ENCODE results near the gene YIF1B.
A peak's percentile ranks its signal among the peaks of the same experiment; 100 is the strongest.
"Not testable (repeated sequence)": the region's sequence is repeated elsewhere in the genome, so short reads cannot be mapped to it uniquely, and the experiment has no call there.

Gene YIF1B, protein sequence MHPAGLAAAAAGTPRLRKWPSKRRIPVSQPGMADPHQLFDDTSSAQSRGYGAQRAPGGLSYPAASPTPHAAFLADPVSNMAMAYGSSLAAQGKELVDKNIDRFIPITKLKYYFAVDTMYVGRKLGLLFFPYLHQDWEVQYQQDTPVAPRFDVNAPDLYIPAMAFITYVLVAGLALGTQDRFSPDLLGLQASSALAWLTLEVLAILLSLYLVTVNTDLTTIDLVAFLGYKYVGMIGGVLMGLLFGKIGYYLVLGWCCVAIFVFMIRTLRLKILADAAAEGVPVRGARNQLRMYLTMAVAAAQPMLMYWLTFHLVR

DNA sequence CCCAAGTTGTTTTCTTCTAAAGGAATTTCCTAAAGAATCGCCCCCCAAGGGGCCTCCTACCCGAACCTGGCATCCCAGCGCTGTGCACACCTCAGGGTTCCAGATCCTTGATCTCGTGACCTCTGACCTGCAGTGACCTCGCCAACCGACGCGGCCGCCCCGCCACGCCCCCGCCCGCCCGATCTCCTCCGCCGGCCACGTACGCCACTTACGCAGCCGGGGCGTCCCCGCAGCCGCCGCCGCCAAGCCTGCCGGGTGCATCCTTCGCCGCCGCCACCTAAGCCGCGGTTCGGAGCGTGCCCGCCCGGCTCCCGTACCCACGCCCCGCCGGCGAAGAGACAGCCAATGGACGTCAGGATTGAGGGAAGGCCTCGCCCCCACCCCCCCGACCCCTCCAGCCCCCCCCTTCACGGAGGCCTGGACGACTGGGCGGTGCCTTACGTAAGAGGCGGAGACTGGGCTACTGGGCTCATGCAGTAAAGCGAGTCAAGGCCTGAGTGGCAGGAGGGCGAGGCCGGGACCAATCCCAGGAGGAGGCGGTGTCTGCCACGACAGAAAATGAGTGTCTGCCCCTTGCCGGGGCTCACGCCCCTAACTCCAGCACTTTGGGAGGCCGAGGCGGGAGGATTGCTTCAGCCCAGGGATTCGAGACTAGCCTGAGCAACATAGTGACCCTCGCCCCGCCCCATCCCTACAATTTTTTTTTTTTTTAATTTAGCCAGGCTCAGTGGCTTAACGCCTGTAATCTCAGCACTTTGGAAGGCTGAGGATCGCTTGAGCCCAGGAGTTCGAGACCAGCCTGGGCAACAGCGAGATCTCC, at the start of gene YIF1B:
YIF1B (minus strand) TSS at position 291 of the 820 bp plus-strand sequence; CDS start at position 261, 30 bp downstream.
- peak; percentile 97 for DNase-seq

DNA sequence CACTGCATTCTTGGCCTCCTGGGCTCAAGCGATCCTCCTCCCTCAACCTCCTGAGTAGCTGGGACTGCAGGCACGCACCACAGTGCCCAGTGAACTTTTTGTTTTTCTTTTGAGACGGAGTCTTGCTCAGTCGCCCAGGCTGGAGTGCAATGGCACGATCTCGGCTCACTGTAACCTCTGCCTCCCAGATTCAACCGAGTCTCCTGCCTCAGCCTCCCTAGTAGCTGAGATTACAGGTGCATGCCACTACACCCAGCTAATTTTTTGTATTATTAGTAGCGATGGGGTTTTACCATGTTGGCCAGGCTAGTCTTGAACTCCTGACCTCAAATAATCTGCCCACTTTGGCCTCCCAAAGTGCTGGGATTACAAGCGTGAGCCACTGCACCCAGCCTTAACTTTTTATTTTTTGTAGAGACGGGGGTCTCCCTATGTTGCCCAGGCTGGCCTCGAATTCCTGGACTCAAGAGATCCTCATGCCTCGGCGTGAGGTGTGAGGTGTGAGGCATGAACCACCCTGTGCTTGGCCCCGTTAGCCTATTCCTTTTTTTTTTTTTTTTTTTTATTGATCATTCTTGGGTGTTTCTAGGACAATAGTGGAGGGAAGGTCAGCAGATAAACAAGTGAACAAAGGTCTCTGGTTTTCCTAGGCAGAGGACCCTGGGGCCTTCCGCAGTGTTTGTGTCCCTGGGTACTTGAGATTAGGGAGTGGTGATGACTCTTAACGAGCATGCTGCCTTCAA, 47.4 kb upstream of the YIF1B start:
- DNase-seq, result not testable (repeated sequence)

DNA sequence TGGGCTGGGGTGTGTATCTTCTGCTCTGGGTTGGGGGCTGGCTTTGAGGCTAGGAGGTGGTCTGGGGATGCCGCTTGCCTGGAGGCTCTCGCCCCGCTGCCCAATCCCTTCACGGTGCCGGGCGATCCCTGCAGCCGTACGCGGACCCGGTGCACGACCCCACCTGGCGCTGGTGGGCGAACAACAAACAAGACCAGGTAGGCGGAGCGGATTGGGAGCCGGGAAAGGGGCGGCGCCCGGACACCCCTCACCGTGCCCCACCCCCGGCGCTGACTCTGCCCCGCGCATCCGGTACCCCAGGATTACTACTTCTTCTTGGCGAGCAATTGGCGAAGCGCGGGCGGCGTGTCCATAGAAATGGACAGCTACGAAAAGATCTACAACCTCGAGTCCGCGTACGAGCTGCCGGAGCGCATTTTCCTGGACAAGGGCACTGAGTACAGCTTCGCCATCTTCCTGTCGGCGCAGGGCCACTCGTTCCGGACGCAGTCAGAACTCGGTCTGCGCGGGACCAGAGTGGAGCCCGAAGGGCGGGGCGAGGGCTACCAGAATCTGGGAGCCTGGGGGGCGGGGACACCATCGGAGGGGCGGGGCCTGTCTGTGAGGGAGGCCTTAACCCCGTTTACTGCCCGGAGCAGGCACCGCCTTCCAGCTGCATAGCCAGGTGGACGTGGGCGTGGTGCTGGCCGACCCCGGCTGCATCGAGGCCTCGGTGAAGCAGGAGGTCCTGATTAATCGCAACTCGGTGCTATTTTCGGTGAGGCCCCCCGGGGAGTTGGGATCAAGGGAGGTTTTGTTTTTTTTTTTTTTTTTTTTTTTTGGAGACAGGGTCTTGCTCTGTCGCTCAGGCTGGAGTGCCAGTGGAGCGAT, 46.6 kb upstream of the YIF1B start:
- DNase-seq, result peak; percentile 90

DNA sequence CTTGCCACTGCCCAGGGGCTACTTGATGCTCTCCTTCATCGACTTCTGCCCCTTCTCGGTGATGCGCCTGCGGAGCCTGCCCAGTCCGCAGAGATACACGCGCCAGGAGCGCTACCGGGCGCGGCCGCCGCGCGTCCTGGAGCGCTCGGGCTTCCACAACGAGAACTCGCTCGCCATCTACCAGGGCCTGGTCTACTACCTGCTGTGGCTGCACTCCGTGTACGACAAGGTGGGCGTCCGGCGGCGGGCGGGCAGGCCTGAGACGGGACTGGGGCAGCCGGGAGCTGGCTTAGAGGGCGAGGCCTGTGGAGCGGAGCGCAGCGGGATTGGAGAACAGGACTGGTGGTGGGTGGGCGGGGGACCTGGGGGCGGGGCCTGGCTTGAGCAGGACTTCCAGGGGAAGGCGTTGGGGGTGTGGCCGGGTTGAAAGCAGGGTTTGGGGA, 45.9 kb upstream of the YIF1B start:
- DNase-seq, result peak; percentile 84

DNA sequence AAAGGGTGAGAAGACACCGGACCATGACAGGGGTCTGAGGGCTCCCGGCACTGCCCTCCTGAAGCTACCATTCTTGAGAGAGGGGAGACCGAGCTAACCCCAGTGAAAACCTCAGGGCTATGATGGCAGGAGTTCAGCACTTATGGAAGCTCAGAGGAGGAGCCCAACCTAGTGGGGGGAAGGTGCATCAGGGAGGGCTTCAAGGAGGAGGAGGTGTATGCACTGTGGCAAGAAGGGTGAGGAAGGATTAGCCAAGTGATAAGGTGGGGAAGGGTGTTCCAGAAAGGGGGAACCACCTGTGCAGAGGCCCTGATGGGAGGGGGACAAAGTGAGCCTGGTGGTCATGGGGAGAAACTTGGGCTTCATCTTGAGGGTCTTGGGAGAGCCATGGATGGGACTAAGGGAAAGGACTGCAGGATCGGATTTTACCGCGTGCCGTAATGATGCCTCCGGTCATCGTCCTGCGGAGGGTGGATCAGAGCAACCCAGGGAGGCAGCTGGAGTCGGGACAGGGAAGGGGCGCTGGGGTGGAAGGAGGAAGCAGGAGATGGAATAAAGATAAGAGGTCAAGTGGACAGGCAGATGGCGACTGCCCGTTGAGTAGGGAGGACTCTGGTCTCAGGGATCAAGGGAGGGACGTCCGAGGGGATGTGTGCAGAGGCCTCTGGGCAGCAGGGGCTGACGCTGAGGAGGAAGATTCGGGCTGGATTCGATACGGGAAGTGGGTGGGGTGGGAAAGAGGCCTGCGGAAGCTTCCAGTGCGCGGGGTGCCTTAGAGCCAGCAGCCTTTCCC, 45.3 kb upstream of the YIF1B start:
- DNase-seq, result no peak

DNA sequence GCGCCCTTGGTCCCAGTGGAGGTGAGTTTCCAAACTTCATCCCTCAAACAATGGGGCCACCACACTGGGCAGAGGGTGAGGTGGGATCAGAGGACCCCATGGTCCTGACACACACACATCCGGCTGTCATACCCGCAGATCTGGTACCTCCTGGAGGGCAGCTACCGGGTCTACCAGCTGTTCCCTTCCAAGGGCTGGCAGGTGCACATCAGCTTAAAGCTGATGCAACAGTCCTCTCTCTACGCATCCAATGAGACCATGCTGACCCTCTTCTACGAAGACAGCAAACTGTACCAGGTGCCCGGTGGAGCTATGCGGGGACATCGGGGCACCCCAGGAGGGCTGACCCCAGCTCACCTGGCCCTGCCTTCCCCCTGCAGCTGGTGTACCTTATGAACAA, 44.6 kb upstream of the YIF1B start:
- no peak for DNase-seq

DNA sequence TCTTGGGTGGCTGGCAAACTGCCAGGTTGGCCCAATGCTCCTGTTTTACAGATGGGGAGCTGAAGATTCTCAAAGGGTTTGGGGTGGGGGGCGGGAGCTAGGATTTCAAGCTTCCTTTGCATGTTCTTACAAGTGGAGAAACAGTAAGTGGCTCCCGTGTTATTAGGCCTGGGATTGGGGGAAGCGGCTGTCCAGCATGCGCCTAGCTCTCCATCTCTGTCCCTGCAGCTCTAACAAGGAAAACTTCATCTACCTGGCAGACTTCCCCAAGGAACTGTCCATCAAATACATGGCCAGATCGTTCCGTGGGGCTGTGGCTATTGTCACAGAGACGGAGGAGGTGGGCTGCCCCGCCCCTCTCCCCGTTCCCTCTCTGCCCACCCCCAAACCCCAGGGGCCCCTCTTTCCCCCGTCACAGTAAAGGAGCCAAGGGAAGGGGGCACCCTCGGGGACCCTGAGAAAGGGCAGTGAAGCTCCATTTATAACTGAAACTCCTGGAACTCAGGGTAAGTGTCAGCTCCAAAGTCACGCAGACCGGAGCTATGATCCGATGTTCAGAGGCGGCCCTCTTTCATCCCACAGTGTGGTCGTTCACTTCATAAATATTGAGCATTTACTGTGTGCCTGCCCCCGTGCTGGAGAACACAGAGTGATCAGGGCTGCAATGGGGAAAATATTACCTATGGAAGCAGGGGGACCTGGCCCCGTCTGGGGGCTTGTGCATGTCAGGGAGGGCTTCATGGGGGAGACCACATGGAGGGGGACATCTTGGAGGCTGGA, 43.7 kb upstream of the YIF1B start:
- no peak for DNase-seq

DNA sequence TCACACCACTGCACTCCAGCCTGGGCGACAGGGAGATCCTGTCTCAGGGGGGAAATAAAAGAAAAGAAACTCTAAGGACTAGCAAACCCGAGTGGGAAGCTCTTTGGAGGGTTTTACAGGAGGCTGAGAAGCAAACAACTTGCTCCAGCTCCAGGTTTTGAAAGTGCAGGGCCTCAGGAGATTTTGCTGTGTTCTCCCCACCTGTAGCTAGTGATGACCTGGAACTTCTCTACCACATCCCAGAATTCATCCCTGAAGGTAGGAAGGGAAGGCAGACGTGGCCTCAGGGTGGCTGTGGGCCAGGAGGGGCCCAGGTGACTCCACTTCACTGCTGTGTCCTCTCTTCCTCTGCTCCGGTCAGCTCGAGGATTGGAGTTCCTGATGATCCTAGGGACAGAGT, 42.3 kb upstream of the YIF1B start:
- no peak for DNase-seq

DNA sequence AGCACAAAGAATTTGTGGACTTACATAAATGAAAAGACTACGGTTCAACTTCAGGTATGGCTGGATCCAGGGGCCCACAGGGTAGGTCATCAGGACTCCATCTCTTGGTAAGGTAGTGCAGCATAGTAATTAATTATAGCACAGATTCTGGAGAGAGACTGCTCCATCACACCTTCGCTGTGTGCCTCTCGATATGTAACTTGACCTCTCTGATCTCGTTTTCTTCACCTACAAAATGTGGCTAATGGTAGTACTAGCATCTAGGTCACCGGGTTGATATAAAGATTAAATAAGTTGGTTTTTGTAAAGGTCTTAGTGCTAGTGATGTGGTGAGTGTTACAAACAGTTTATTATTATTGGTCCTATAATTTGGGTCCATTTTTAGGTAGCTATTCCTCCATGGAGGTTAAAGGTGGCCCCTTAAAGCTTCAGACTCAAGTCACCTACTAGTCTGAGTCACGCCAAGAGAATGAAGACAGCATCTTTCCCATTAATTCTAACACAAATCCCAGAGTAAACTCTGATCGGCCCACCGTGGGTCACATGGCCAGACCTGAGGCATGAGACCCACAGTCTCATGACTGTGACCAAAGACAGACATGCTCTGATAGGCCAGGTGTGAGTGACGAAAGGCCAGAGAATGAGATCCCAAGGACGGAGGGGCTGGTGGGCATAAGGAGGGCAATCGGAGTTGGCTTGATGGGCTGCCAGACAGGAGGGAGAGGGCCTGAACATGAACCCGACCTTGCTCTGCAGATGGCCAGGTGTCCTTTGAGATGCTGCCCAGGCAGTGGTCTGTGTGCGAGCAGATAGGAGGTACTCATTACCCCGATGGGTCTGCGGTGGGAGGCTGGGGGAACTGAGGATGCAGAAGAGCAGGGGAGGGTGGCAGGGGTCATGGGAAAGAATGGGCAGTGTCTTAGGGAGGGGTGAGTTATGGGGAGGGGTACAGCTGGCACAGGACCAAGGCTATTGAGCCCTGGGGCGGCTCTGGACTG, 40.3 kb upstream of the YIF1B start:
- DNase-seq, result no peak

DNA sequence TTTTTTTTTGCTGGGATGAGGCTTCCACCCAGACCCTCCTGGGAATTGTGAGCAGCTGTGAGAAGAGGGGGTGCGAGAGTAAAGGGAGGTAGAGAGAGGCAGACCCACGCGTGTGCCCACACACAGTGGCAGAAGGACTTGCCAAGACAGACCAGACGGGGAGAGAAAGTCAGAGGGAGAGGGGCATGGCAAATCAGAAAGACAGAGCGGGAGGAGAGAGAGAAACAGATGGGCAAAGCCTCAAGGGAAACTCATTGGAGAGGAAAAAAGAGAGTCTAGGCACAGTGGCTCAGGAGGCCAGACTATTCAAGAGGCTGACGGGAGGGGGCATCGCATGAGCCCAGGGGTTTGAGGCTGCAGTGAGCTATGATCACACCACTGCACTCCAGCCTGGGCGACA, 36.9 kb upstream of the YIF1B start:
- no peak for DNase-seq

DNA sequence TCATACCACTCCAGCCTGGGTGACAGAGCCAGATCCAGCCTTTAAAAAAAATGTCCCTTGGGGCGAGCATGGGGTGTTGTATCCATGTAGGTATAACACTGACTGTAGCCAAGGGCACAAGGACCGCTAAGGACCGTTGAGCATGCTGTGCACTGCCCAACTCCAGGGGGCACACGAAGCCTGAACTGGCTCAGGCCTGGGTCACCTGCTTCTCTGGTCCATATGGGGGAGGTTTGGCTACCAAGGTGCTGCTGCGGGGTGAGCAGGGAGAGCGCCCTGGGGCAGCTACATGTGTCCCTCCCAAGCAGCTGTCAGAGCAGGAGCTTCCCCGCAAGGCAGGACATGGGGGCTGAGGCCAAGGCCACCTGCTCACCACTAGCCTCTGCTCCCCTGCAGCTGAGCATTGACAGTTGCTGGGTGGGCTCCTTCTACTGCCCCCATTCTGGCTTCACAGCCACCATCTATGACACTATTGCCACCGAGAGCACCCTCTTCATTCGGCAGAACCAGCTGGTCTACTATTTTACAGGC, 36.2 kb upstream of the YIF1B start:
- no peak for DNase-seq

DNA sequence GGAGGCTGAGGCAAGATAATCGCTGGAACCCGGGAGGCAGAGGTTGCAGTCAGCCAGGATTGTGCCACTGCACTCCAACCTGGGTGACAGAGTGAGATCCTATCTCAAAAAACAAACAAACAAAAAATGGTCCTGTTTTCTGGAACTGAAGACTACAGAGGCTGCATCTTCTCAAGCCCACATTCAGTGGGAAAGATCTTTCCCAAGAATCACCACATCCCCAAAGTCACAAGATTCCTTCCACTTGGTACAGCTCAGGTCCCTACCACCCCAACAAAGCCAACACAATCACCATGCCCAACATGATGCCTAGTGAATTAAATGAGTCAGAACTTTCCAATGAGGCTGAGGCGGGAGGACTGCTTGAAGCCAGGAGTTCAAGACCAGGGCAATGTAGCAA, 35.1 kb upstream of the YIF1B start:
- DNase-seq, result no peak

DNA sequence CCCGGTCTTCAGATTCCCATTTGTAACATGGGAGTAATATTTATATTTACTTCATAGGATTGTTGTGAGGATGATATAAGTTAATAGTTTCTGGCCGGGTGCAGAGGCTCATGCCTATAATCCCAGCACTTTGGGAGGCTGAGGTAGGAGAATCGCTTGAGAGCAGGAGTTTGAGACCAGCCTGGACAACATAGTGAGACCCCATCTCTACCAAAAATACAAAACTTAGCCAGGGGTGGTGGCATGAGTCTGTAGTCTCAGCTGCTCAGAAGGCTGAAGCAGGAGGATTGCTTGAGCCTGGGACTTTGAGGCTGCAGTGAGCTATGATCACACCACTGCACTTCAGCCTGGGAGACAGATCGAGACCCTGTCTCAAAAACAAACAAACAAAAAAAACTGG, 31.1 kb upstream of the YIF1B start:
- DNase-seq, result no peak

DNA sequence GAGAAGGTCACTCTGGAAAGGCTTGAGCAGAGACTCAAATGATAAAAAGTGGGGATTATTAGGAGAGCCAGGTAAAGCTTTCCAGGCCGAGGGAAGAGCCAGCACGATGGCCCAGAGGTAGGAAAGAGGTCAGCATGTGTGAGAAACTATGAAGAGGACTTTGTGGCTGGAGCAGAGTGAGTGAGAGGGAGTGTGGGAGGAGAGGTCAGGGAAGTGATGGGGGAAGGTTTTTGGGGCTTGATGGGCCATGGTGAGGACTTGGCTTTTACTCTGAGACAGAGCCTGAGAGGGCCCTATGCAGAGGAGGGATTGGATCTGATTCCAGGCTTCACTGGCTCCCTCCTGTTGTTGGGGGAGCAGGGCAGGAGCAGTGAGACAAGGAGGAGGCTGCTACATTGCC, 25.2 kb upstream of the YIF1B start:
- DNase-seq, result no peak

DNA sequence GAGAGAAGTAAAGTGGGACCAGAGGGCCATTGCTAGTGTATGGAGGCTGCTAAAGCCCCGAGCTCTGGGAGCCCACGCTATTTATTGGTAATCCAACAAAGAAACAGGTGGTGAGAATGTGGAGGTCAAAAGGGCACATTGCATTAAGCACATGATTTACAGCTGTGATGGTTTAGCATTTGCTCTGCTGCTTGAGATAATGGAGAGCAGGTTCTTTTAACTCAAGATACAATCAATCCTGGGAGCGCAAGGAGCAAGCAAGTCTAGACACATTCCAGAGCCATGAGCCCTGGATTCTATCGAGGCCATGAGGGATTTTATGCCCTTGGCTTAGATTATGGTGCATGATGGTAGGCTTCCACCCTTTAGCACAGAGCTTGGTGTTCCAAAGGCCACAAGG, 23.3 kb upstream of the YIF1B start:
- DNase-seq, result not testable (repeated sequence)

DNA sequence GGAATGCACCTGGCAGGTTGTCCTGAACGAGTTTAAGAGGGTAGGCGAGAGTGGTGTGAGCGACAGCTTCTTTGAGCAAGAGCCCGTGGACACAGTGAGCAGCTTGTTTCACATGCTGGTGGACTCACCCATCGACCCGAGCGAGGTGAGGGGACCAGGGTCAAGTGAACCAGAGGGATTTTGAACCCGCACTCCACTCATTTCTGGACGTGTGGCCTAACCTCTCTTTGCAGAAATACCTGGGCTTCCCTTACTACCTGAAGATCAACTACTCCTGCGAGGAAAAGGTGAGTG, 21.6 kb upstream of the YIF1B start:
- DNase-seq, result no peak

DNA sequence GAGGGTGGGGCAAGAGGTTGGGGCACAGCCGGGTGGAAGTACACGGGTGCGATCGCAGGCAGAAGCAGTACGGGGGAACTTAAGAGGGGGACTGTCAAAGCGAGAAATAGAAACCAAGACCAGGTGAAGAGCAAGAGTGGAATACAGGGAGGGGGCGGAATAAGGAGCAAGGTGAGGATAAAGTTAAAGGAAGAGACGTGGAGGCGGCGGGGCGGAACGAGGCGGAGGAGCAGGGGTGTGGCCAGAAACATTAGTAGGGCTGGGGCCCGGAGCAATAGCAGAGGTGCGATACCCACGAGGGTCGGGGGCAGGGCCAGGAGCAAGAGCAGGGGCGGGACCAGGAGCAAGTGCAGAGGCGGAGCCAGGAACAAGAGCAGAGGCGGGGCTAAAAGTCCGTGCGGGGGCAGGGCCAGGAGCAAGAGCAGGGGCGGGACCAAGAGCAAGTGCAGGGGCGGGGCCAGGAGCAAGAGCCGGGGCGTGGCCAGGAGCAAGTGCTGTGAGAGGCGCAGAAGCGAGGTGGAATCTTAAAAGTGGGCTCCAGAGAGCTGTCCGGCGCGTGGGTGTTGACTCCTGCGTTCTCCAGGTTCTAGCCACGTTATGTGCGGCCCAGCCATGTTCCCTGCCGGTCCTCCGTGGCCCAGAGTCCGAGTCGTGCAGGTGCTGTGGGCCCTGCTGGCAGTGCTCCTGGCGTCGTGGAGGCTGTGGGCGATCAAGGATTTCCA, 21.1 kb upstream of the YIF1B start:
- DNase-seq, result peak; percentile 93

DNA sequence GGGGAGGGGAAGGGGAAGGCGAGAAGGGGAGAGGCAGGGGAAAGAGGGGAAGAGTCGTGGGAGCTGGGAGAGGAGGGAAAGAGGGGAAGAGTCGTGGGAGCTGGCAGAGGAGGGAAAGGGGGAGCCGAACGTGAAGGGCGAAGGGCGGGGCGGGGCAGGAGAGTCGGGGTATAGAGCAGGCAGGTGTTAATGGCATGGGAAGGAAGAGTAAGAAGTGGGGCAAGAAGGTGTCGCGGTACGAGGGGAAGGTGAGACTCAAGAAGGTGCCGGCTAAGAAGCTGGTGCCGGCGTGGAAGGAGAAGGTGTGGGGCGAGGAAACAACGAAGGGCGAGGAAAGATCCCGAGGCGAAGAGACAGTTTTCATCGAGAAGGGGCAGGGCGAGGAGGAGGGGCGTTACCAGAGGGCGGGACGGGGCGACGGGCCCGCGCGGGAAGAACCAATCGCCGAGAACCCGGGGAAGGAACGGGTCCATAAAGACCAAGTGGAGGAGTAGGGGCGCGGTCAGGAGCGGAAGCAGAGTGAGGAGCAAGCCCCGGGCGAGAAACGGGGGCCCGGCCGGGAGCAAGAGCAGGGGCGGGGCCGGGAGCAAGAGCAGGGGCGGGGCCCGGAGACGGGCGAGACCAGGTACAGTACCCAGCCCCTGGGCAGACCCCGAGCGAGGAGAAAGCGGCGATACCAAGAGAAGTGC, 20.3 kb upstream of the YIF1B start:
- DNase-seq, result peak; percentile 94
